Activated CD4-positive, alpha-beta T cell treated with anti-CD3 and anti-CD28 coated beads, Interleukin-2, amount 50 U/mL, for 1 hour (primary cell): ENCODE results near the gene C14orf93.

Experiments
- DNase-seq: peaks from one replicate; pipeline ENCODE4 v3.0.0-alpha.2; 2020

Gene C14orf93

GRCh38 chr14:23009939-23010726 is at the start of gene C14orf93:
Gene C14orf93 (minus strand): TSS chr14:23010143. CDS start chr14:22999023, 11,120 bp downstream.
- peak; percentile 76 for DNase-seq

GRCh38 chr14:23058654-23059504 is 48.9 kb upstream of the C14orf93 start:
- no peak for DNase-seq

DNA sequence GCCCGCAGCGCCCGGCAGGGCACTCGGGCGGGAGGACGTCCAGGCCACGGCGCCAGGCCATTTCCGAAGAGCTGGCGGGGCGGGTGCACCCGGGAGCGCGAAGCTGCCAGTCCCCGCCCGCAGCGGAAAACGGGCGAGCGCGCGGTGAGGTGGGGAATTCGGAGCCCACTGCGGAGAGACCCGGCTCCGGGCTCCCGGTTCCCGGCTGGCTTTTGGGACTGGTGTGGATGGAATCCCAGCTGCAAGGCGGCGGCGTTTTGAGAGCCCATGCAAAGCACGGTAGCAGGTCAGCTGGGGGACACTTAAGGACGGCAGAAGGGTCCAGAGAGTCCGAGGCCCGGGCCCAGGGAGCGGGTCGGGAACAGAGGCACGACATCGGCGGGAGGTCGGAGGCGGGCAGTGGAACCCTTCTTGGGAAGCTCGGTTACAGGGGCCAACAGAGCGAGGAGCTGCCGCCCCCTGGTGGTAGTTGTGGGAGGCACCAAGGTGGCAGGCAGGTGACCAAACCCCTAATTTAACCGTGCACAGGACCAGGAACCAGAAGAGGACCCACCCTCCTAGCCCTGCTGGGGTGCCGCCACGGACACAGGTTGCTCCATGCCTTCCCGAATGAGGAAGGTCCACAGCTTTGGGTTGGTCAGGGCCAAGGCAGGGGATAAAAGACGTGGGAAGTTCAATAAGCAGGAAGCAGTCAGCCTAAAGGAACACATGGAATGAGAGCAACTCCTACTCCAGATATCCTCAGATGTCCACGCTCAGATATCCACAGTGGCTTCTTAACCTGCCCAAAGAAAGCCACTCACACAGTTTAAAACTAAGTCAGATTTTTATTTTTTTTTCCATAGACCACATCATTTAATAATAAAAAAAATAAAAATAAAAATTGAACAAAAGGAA is 48.1 kb upstream of the C14orf93 start:
- peak; percentile 88 for DNase-seq

GRCh38 chr14:23056956-23057756 is 47.2 kb upstream of the C14orf93 start, which contains the start of gene CDH24:
Gene CDH24 (minus strand): TSS chr14:23057520. CDS start chr14:23055733, 1,787 bp downstream.
- peak; percentile 61 for DNase-seq

DNA sequence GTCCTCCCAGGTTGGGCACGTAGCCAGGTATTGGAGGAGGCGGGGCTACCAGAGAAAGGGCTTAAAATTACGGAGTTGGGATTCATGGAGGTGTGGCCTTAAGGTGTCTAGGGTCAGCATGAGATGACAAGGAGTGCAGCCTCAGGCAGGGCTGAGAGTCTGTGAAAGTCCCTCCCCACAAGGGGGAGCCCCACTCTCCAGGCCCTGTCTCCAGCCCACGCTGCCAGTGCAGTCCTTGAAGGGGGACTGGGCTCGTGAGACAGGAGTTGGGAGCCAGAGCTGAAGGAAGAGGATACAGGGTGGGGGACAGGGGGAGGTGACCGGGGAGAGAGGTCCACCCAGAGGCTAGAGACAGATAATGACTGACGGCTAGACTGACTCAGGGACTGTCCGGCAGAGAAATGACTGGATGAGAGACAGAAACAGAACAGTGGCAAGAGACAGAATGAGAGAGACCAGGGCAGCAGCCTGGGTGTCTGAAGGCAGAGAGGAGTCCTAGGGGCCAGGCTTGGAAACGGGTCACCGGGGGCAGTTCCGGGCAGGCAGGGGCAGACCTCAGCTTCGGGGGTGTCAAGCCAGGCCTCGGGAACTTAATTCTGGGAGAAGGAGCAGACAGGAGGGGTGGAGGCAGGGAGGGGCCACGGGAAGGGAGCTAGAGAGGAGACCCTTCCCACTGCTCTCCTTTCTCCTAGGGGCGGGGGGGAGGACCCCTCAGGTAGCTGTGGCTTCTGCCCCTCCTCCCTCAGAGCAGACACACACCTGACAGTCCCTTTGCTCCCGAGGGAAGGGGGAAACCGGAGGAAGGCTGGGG is 46.4 kb upstream of the C14orf93 start:
- peak; percentile 67 for DNase-seq

- no peak for DNase-seq
These were observed 45.7 kb upstream of the C14orf93 start for GRCh38 chr14:23055621-23056144.

- DNase-seq = no peak
These were observed 45.2 kb upstream of the C14orf93 start for GRCh38 chr14:23055147-23055550.

DNA sequence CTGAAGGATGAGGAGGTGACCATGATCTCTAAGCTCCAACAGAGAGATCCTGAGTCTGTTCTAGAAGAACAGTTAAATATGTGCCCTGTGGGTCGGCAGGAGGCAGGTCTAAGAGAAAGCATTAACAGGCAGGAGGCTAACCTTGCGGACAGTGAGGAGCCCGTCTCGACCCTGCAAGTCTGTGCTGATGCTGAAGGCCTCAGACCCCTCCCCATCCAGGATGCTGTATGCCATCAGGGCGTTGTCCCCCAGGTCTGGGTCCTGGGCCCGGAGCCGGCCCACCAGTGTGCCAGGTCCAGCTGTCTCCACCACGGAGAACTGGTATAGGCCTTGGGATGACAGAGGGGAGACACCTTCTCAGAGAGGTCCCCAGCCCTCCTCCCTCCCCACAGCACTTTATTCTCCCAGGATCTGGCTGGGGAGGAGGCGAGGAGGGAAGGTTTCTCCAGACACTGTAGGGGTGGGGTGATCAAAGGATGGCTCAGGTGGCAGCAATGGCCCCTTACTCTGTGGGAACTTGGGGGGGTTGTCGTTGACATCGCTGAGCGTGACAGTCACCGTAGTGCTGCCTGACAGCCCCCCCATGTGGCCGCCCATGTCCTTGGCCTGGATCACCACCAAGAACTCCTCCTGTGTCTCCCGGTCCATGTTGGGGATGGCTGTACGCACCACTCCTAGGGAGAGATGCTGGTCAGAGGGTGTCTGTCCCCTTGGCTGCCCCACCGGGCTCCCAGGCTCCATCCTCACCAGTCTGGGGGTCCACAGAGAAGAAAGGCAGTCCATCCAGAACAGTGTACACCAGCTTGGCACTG is 44.3 kb upstream of the C14orf93 start:
- peak; percentile 28 for DNase-seq

- no peak for DNase-seq
These were observed 43.5 kb upstream of the C14orf93 start for GRCh38 chr14:23053426-23053825.

GRCh38 chr14:23052671-23053070 is 42.7 kb upstream of the C14orf93 start:
- DNase-seq = no peak

GRCh38 chr14:23052182-23052623 is 42.3 kb upstream of the C14orf93 start:
- DNase-seq = no peak

DNA sequence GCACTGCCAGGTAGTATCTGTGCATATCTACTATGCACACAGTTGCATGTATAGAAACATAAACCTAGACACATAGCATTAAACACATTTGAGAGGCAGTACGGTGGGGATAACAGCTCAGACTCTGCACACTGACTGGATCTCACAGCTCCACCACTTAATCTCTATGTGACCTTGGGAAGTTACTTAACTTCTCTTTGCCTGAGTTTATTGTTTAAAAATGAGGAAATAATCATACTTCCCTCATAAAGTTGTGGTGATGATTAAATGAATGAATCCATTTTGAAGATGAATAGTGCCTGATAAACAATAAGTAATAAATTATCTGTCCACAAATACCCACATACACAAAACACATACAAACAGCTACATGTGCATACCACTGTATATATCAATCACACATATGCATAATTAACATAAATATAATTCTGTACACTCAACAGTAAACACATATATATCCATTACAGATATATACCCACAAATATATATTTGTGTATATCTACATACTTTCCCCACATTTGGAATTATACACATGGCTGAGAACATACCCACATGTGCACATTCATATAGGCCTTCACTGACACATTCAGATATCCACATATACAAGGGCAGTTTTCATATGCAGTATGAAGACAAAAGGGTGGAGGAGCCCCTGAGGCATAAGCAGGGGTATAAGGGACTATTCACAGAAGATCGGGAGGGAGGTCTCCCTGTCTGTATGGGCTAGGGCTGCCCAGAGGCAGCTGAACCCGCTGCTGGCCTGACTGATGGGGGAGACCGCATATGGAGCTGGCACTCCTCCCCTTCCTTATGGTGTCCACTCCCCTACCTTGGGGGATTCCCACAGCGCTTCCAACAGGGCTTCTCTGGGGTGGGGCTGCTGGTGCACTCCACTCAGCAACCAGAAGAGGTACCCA is 41.5 kb upstream of the C14orf93 start:
- no peak for DNase-seq

DNA sequence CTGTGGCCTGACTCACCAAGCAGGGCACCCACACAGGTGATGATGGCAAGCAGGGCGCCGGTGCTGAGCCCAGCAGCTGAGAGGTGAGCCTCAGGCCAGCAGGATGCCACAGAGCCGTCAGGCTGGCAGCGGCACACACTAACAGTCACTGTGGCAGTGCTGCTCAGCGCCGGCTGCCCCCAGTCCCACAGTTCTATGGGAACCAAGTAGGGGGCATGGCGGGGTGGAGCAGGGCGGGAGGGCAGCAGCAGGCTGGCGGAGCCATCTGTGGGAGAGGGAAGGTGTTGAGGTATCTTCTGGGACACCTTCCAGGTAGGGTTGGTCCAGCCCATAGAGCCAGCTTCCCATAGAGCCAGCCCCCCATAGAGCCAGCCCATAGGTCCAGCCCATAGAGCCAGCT is 39.1 kb upstream of the C14orf93 start:
- DNase-seq = no peak

DNA sequence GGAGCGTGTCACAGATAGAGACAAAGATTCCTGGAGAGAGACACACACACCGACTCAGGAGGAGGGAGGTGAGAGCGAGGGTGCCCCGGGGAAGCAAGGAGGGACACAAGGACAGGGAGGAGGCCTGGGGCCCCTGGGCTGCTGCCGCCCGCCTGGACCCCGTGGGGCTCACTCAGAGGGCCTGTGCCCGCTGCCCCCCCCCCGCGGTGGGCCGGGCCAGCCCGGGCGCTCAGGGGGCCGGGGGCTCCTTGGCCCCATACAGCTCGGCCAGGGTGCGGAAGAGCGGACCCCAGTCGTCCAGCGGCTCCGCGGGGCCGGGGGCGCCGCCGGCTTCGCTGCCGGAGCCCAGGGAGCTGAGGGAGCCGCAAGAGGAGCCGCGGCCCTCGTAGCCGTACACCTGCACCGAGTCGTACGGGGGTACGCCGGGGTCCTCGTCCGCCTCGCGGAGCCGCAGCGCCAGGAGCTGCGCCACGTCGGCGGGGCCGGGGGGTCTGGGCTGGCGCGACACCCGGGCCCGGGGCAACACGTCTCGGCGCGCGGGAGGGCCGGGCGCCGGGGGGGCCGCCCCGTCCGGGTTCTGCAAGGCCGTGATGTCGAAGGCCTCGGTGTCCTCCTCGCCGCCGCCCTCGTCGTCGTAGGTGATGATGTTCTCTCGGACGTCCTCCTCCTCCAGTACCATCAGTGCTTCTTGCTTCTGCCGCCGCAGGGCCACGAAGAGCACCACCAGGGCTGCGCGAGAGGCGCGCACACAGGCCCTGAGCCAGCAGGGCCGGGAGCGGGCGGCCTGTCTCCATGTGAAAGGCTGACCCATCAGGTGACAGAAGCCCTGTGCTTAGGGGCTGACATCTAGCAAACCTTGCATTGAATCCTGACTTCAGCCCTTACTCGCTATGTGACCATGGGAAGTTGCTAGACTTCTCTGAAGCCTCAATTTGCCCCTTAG is 38.1 kb upstream of the C14orf93 start:
- DNase-seq = no peak

- no peak for DNase-seq
These were observed 37.2 kb upstream of the C14orf93 start for GRCh38 chr14:23047034-23047634.

DNA sequence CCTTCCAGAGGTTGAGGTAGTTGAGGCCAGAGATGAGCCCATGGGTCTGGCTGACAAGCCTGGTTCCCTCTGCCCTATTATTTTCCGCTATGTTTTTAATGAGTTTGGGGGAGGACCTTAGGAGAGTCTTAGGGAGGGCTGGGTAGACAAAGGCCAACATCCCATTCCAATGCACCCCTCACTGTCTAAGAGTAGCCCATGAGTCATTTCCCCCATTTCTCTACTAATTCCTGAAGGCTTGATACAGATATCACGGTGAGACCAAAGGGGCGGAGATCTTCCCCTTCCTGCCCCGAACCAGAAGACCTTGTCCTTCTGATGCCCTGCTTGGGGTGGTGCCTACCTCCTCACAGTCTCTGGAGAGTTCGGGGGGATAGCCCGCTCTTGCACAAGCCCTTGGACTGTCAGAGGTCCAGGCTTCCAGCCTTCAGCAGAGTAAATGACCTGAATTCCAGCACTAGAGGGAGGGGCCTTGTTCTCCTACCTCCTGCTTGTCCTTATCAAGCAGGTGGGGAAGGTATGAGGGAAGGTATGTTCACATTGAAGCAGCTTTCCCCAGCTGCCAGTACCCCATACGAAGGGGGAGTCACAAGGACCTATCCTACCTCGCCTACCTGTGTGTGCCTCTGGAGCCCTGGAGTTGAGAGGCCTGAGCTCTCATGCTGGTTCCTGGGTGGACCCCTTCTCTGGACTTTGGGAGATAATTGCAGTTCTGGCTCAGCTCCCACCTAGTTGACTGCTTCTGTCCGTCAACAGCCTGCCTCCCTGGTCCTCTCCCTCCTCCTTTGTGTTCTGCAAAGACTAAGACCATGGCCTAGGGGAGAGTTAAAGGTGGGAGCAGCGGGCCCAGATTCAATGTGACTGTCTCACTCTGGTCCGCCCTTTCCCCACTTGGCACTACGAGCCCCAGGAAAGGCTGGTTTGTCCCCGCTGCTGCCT is 35.7 kb upstream of the C14orf93 start:
- DNase-seq = no peak
